Inflammatory macrophage treated with lipopolysaccharide for 1 hour (primary cell): ENCODE data around the gene TFDP1.

ENCODE experiments used
- DNase-seq, 2 donors: peaks; one replicate each; pipeline ENCODE4 v3.0.0-alpha.2; 2020 to 2022

The TFDP1 gene, protein sequence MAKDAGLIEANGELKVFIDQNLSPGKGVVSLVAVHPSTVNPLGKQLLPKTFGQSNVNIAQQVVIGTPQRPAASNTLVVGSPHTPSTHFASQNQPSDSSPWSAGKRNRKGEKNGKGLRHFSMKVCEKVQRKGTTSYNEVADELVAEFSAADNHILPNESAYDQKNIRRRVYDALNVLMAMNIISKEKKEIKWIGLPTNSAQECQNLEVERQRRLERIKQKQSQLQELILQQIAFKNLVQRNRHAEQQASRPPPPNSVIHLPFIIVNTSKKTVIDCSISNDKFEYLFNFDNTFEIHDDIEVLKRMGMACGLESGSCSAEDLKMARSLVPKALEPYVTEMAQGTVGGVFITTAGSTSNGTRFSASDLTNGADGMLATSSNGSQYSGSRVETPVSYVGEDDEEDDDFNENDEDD

DNA sequence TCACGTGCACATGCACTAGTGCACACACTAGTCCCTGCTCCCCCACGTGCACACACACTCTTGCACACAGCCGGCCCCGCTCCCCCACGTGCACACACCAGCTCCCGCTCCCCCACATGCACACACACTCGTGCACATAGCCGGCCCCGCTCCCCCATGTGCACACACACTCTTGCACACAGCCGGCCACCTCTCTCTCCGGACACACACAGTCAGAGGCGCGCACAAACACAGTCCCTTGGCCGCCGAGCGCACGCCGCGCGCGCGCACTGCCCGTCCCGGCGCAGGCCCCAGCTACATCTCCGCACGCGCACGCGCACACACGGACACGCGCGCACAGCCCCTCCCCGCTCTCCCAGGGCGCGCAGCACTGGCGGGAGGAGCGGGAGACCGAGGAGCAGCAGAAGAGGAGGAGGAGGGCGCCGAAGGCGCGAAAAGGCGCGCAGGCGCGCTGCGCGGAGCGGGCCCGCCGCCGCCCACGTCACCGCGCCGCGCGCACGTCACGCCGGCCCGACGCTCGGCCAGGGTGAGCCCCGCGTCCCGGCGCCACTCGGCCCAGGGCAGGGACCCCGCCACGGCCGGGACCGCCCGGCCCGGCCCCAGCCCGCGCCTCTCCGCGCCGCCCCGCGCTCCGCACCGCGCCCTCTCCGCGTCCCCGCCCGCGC is at the start of gene TFDP1:
TSS of gene TFDP1 (plus strand) at position 549 of the 665 bp plus-strand sequence. CDS start 1,085 bp downstream, outside the sequence.
- DNase-seq, result peak; percentile 60 to 71

DNA sequence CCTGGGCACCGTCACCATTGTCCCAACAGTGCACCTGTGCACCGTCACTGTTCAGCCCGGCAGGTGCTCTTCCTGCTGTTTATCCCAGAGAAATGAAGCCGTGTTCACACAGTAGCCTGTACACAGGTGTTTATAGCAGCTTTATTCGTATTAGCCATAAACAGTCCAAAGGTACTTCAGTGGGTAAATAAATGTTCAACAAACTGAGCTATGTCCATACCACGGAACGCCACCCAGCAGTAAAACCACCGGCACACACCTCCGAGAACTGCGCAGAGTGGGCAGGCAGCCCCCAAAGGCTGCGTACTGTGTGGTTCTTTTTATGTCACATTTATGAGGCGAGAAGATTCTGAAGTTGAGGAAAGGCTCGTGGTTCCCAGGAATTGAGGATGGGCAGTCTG is 49.2 kb upstream of the TFDP1 start:
- no peak for DNase-seq

DNA sequence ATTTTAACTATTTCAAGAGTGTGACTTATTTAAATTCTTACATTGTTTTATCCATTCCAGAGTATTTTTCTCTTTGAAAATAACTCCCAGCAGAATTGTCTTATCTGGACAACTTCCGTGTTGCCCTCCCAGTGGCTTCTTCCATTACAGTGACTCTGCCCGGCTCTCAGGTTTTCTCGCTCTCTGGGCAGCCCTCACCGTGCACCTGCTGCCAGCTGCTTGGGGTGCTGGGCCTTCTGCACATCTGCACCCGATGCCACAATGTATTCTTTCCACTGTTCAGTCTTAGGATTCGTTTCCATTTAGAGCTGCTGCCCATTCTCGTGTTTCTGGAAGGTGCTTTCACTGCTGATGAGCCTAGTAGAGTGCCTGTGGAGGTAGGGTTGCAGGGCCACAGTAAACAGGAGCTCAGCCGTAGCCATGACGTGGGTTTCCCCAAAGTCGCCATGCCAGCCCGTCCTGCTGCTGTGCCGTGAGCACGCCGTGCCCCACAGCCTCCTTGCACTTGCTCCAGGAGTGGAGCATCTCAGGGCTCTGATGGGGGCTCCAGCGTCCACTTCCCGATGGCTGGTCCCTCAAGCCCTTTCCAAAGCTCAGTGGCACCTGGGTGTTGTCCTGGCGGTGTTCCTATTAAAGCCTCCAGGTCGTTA is 48.0 kb upstream of the TFDP1 start:
- DNase-seq, result no peak

DNA sequence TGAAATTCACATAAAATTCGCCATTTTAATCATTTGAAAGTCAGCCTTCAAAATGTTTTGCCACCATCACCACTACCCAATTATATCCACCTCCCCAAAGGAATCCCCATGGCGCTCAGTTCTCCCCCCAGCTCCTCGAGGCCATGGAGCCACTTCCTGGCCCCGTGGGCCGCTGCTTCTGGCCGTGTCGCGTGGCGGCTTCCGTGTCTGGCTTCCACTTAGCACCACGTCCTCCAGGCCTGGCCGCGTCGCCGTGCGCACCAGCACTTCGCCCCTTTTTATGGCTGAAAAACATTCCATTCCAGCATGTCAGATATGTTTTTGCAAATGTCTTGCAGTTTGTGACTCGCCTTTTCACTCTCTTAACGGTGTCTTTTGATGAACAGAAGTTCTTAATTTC is 47.3 kb upstream of the TFDP1 start:
- no peak for DNase-seq

DNA sequence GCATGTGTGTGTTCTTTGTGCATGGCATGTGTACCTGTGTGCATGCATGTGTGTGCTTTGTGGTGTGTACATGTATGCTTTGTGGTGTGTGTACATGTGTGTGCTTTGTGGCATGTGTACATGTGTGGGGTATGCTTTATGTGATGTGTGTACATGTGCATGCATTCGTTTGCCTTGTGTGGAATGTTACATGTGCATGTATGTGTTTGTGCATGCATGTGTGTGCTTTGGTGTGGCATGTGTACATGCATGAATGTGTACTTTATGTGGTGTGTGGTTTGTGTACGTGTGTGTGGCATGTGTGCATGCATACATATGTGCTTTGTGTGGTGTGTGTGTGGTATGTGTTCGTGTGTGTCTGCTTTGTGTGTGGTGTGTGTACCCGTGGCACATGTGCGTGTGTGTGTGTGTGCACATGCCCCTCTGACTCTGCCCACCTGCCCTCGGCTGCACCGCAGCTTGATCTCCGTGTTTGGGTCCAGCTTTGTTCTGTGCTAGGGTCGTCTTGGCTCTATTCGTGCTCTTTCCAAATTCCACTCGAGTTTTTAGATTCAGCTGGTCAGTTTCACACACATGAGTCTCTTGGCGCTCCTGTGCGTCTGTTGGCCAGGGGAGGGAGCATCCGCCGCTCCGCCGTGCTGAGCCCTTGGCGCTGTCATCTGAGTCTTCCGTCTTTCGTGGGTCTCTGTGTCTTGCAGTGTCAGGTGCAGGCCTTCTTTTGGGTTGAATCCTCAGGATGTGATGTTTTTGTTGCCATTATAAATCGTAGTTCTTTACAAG is 46.5 kb upstream of the TFDP1 start:
- no peak for DNase-seq

DNA sequence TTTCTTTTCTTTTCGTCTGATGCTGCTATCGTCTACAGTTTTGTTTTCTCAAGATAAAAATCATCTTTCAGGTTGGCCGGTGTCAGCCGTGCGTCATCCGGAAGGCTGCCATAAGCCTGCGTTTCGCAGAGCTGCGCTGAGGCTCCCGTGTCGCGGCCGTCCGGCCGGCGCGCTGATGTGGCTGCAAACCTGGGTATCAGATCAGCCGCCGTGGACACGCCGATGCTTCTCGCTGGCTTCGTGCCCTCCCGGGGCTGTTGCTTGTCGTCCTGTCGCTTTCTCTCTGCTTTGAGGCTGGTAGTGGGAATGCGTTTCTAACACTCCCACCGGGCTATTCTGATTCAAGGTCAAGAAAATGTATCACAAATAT is 45.9 kb upstream of the TFDP1 start:
- DNase-seq, result no peak

DNA sequence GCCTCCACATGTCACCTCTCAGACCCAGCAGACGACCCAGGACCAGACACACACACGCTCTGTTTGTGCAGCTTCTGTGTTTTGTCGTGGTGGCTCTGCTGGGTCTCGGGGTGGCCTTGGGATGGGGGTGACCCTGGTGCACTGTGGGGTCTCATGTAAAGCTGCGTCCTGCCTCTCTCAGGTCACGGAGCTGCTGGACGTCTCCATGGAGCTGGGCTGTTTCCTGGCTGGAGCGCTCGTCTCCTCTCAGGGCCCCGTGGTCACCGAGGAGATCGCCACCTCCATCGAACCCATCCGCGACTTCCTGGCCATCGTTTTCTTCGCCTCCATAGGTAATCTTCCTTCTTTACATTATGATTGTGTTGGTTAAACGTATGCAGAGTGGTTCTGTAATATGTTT is 45.4 kb upstream of the TFDP1 start:
- DNase-seq, result no peak

DNA sequence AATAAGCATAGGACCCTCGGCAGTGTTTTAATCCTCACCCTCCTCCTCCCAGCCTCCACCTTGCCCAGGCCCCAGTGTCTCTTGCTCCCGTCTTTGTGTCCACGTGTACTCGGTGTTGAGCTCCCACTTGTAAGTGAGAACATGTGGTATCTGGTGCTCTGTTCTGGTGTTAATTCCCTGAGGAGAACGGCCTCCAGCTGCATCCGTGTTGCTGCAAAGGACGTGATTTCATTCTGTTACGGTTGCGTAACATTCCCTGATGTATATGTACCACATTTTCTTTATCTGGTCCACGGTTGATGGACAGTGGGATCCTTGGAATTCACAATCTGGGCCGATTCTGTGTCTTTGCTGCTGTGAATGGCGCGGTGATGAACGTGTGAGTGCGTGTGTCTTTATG is 44.7 kb upstream of the TFDP1 start:
- no peak for DNase-seq

DNA sequence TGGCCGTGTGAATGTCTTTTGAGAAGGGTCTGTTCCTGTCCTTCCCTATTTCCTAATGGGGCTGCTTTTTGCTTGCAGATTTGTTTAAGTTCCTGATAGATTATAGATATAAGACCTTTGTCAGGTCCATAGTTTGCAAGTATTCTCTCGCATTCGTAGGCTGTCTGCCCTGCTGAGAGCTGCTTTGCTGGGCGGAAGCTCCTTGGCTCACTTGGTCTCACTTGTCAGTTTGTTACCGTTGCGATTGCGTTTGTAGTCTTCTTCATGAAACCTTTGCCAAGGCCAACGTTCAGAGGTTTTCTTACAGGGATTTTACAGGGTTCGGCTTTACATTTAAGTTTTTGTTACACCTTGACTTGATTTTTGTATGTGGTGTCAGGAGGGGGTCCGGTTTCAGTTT is 44.0 kb upstream of the TFDP1 start:
- no peak for DNase-seq

DNA sequence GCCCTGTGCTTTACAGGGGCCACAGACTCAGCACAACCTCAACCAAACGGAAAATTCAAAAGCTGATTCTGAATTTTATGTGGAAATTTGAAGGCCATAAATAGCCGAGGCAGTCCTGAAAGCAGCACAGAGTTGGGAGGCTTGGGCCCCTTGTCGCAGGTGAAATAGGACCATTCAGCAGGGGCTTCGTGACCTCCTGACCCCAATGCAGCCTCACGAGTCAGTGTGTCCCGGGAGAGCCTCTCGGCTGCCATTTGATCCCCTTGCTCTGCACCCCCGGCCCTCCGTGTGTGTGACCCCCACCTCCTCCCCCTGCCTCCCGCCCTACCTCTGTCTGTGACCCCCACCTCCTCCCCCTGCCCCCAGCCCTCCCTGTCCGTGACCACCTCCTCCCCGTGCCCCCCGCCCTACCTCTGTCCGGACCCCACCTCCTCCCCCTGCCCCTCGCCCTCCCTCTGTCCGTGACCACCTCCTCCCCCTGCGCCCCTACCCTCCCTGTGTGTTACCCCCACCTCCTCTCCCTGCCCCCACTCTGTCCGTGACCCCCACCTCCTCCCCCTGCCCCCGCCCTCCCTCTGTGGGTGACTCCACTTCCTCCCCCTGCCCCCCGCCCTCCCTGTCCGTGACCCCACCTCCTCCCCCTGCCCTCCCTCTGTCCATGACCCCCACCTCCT is 41.7 kb upstream of the TFDP1 start:
- no peak for DNase-seq

DNA sequence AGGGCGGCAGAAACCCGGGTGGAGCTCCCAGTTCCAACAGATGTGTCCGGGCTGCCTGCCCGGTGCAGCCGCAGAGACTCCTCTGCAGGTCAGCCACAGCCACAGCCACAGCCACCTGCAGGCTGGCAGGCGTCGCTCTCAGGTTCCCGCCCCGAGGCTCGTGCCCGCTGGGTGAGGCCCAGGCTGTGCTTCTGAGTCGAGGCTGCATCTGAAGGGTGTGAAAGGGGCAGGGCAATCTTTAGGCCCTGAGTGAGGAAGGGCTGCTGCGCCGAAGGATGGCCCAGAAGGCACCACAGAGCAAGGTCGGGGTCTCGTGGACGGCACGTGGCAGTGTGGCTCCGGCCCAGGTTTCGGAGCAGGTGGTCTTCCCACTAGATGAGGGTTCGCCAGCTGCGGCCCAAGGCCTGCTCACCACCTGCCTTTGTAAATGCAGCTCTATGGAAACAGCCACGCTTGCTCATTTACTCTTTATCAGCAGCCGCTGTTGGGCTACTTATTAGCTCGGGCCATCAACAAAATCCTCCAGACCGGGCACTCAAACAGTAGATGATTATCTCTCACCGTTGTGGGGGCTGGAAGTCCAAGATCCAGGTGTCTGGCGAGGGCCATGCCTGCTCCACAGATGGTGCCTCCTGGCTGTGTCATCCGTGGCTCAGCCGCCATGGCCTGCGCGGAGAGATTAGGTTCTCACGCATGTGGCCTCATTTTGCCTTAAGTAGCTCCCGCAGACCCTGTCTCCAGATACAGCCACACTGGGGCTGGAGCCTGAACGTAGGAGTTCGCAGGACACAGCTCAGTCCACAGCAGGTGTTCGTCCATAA is 40.3 kb upstream of the TFDP1 start:
- no peak for DNase-seq

DNA sequence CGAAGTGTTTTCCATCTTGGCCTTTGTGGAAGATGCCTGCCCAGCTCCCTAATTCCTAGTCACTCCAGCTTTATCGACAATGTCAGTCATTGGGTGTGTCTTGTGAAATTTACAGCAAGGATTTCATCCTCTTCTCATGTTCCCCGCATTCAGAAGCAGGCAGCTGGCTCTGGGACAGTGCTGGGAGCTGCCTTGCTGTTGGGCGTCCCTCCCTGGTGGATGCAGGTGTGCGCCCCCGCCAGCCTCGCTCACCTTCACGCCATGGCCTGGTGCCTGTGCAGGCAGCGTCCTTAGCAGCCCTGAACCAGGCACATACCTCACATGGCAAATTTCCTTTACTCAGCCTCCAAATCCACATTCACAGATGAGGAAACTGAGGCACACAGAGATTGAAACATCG is 39.7 kb upstream of the TFDP1 start:
- no peak for DNase-seq

DNA sequence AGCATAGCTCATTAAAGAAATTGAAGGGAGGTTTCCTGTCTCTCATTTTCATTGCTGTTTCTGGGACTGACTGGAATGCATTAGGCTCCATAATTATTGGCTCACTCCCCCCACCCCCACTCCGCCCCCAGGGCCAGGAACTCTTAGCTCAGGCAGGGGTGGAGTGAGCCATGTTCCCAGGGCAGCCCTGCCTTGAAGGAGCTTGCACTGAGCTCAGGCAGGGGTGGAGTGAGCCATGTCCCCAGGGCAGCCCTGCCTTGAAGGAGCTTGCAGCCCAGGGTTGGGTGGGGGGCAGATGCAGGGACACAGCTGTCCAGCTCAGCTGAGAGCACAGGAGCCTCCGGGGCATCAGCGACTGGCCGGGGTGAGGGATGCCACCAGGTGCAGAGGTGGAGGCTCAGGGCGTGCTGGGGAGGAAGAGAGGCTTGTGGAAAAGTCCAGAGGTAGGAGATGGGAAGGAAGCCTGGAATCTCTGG is 39.1 kb upstream of the TFDP1 start:
- DNase-seq, result no peak

DNA sequence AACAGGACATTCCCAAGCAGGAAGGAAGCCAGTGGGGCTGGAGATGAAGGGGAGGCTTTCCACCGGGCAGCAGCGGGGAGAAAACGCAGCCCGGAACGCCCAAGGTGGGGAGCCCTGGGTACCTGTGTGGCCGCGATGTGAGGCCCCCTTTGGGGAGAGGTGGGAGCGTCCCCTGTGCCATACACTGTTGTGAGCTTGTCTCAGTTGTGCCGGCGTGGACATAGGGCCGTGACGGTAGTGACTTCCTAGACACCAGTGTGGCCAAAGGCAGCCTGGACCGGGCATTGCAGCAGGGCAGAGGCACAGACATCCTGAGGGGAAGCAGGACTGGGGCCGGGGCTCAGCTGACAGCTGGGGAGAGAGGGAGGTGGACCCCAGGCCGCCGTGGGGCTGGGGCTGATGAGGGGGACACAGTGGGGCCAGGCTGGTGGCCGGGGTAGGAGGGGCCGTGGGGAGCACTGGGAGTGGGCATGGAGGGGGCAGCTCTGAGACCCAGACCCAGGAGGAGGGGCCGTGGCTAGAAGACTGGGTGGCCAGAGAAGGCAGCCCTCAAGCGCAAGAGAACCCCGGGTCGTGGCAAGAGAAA is 38.5 kb upstream of the TFDP1 start:
- no peak for DNase-seq

DNA sequence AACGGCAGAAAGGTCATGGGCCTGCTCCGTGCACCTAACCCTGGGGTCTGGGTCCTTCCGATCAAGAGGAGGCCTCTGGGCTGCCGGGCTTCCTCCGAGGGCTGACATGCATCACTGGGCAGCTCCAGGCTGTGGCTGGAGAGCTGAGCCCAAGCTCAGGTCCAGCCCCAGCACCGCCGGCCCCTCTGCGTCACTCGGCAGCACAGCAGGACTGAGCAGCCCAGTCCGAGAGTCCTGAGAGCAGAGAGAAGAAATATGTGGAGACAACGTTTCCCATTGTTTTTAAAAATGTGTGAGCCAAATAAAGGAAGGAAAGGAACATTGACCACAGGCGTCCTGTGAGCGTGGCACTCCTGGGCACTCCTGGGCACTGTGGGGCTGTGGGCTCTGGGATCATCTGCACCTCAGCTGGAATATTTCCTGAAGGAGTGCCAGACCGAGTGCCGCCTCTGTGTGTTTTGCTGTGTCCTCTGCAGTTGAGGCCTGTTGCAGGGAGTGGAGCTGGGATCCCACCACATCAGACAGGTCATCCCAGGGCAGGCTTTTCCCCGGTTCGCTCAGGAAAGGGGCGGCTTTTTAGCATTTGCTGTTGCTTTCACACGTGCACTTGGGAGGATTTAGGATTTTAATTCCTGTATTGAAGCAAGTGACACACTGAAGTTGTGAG is 37.8 kb upstream of the TFDP1 start:
- DNase-seq, result no peak

DNA sequence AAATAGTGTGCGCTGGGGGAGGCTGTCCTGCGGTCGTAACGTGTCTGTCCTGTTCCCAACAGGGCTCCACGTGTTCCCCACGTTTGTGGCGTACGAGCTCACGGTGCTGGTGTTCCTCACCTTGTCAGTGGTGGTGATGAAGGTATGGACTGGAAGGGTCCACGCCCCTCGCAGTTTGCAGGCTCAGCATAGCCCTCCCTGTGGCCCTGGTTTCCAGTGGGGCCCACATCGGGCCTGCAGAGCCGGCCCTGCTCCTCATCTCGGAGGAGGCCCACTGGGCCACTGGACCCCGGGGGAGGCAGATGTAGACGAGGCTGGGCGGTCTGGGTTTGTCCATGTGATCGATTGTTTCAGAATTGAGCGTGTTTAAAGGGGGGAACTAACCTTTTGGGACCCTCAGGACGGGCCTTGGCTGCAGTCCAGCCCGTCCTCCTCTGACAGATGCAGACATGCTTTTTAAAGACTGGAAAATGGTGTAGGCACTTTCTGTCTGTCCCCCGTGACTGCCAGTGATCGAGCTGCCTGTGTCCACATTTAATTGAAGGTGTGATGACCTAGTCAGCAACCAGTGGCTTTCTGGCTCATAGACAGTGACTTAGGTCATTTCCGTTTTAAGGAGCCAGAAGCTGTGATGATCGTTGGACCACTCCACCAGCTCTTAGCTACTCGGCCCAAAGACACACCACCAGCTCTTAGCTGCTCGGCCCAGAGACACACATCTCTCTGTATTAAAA is 37.1 kb upstream of the TFDP1 start:
- DNase-seq, result no peak

DNA sequence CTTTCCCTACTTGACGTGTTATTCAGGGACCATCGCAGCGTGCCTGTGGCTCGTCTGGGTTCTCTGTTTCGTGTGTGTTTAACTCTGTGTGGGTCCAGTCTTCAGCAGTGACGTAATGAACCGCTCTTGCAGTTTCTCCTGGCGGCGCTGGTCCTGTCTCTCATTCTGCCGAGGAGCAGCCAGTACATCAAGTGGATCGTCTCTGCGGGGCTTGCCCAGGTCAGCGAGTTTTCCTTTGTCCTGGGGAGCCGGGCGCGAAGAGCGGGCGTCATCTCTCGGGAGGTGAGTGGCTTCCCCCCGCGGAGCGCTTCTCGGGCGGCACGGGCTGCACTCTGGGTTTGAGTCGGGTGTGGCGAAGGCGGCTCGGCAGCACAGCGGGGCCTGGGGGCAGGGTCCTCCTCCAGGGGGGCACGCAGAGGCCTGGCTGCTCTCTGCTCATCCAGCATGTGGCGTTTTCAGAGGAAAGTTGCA is 36.3 kb upstream of the TFDP1 start:
- DNase-seq, result no peak

DNA sequence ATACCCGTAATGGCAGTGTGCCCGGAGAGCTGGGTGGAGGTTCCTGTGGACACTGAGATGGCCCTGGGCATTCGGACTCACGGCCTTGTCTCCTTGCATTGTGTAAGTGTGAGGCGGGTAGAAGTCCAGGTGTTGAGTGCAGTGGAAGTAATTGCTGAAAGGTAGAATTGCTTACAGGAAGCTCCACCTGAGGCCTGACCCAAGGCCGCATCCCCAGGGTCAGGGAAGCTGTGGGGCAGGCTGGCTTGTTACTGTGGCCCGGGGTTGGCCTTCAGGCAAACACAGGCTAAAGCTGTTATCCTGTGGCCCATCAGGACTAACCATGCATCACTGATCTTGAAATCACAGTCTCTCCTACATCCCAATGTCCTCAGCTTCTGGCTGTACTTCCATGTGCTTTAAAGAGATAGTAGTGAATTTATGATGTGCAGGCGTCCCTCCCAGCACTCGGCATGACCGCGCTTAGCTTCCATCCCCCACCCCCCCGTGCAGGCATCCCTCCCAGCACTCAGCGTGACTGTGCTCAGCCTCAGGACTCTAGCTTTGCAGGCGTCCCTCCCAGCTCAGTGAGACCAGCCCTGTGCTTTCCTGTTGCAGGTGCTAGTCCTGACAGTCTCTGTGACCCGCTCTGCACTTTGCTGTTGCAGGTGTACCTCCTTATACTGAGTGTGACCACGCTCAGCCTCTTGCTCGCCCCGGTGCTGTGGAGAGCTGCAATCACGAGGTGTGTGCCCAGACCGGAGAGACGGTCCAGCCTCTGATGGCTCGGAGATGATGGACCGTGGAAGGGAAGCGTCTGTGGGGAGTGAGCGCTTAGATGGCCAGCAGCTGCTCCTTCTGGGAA is 35.6 kb upstream of the TFDP1 start:
- DNase-seq, result no peak

DNA sequence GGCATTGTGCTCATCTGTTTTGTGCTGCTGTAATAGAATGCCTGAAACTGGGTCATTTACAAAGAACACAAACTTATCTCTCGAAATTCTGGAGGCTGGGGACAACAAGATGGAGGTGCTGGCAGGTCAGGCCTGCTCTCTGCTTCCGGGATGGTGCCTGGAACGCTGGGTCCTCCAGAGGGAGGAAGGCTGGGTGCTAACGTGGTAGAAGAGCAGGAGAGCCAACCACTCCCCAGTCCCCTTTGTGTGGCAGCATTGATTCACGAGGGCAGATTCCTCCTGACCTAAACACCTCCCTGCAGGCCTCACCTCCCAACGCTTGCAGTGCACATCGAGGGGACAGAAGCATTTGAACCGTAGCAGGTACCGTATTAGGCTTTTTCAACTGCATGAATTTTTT is 34.1 kb upstream of the TFDP1 start:
- DNase-seq, result no peak
